Trophoblast cell (in vitro differentiated cells and primary cell): ENCODE measurements around the gene FNDC3A.

Experiments used
- DNase-seq, 2 donors: peaks; one replicate each; pipeline ENCODE4 v3.0.0-alpha.2; 2016
- H2AFZ ChIP-seq: 2 replicates; pipeline ENCODE4 v1.6.1; 2013; ENCODE audit warnings: low read length, moderate library complexity, mild to moderate bottlenecking; ENCODE audit not compliant: insufficient read depth, poor library complexity
- H2AK5ac ChIP-seq: 2 replicates; pipeline ENCODE4 v1.6.1; 2013; ENCODE audit warnings: mild to moderate bottlenecking, low read length
- H2BK120ac ChIP-seq: 2 replicates; pipeline ENCODE4 v1.6.1; 2013; ENCODE audit warnings: low read length, mild to moderate bottlenecking, moderate library complexity; ENCODE audit not compliant: insufficient read depth, poor library complexity
- H2BK12ac ChIP-seq: 2 replicates; pipeline ENCODE4 v1.6.1; 2013; ENCODE audit warnings: mild to moderate bottlenecking, low read length, moderate library complexity
- H2BK5ac ChIP-seq: 2 replicates; pipeline ENCODE4 v1.6.1; 2013; ENCODE audit warnings: low read length, low read depth, moderate library complexity, mild to moderate bottlenecking; ENCODE audit not compliant: poor library complexity
- H3K14ac ChIP-seq: 2 replicates; pipeline ENCODE4 v1.6.1; 2013; ENCODE audit warnings: mild to moderate bottlenecking, low read length
- H3K18ac ChIP-seq: 2 replicates; pipeline ENCODE4 v1.6.1; 2013; ENCODE audit warnings: mild to moderate bottlenecking, low read length
- H3K23ac ChIP-seq: 2 replicates; pipeline ENCODE4 v1.6.1; 2013; ENCODE audit warnings: low read length
- H3K27ac ChIP-seq: 2 replicates; pipeline ENCODE4 v1.5.1; 2013; ENCODE audit warnings: low read depth, mild to moderate bottlenecking, inconsistent platforms, low read length, moderate library complexity
- H3K27me3 ChIP-seq: 2 replicates; pipeline ENCODE4 v1.6.1; 2013; ENCODE audit warnings: inconsistent platforms, mild to moderate bottlenecking, low read length, moderate library complexity; ENCODE audit not compliant: insufficient read depth
- H3K36me3 ChIP-seq, 2 experiments: 1 replicate in 1 of 2; 2 replicates in 1 of 2; pipeline ENCODE4 v1.6.1; 2013; ENCODE audit warnings: low read length in 2 of 2, mild to moderate bottlenecking in 2 of 2, moderate library complexity in 1 of 2; ENCODE audit not compliant: insufficient read depth in 2 of 2, control insufficient read depth in 1 of 2
- H3K4ac ChIP-seq: 2 replicates; pipeline ENCODE4 v1.6.1; 2013; ENCODE audit warnings: low read depth, mild to moderate bottlenecking, low read length, moderate library complexity
- H3K4me1 ChIP-seq, 2 experiments: 1 replicate in 1 of 2; 2 replicates in 1 of 2; pipeline ENCODE4 v1.6.1; 2013; ENCODE audit warnings: low read length in 2 of 2, mild to moderate bottlenecking in 2 of 2, moderate library complexity in 1 of 2; ENCODE audit not compliant: insufficient read depth in 2 of 2, control insufficient read depth in 1 of 2
- H3K4me2 ChIP-seq: 2 replicates; pipeline ENCODE4 v1.6.1; 2013; ENCODE audit warnings: inconsistent platforms, mild to moderate bottlenecking, low read length, moderate library complexity
- H3K4me3 ChIP-seq: 2 replicates; pipeline ENCODE4 v1.5.1; 2013; ENCODE audit warnings: mild to moderate bottlenecking, low read depth, low read length, inconsistent platforms
- H3K79me1 ChIP-seq: one replicate; pipeline ENCODE4 v1.6.1; 2013; ENCODE audit warnings: low read length
- H3K79me2 ChIP-seq: 2 replicates; pipeline ENCODE4 v1.6.1; 2013; ENCODE audit warnings: low read length, mild to moderate bottlenecking; ENCODE audit not compliant: control insufficient read depth, insufficient read depth, poor library complexity
- H3K9ac ChIP-seq: 2 replicates; pipeline ENCODE4 v1.6.1; 2013; ENCODE audit warnings: mild to moderate bottlenecking, low read length
- H3K9me3 ChIP-seq: 2 replicates; pipeline ENCODE4 v1.6.1; 2013; ENCODE audit warnings: low read depth, mild to moderate bottlenecking, control low read depth, inconsistent platforms, low read length; ENCODE audit not compliant: insufficient read depth
- H4K12ac ChIP-seq: 2 replicates; pipeline ENCODE4 v1.6.1; 2013; ENCODE audit warnings: low read depth, mild to moderate bottlenecking, low read length, moderate library complexity
- H4K8ac ChIP-seq: 2 replicates; pipeline ENCODE4 v1.6.1; 2013; ENCODE audit warnings: low read depth, mild to moderate bottlenecking, low read length, moderate library complexity
- H4K91ac ChIP-seq: one replicate; pipeline ENCODE4 v1.6.1; 2013; ENCODE audit warnings: low read depth, mild to moderate bottlenecking, low read length, moderate library complexity
- WGBS: extraction: QIAGEN DNeasy Blood & Tissue Kit; methylation state at CpG from one replicate; pipeline ENCODE4 v1.1.7; 2013; ENCODE audit warnings: missing lambda C conversion rate; ENCODE audit not compliant: insufficient read length, insufficient coverage; ENCODE audit errors: extremely low coverage; 5-methylcytosine and 5-hydroxymethylcytosine counted together

Gene FNDC3A

GRCh38 chr13:49184621-49185020, 208.9 kb downstream of the FNDC3A start:
- no peaks in the 10 kb centered on the region for H3K4me1 ChIP-seq
- no peaks in the 10 kb centered on the region for H3K79me1 ChIP-seq
- no peak overlapping the region for H4K8ac ChIP-seq
- H2BK5ac ChIP-seq, result no peak overlapping the region
- H3K27me3 ChIP-seq, result no peaks in the 10 kb centered on the region
- H3K18ac ChIP-seq, result no peak overlapping the region
- H3K4me2 ChIP-seq, result no peak overlapping the region
- H2AK5ac ChIP-seq, result no peak overlapping the region
- no peak overlapping the region for H2BK12ac ChIP-seq
- no peak for DNase-seq
- WGBS, result no CpG with 5 or more reads among the region's 4 CpGs
- H3K27ac ChIP-seq, result no peak overlapping the region
- H2BK120ac ChIP-seq, result no peak overlapping the region
- no peak overlapping the region for H3K4me3 ChIP-seq
- no peaks in the 10 kb centered on the region for H3K9me3 ChIP-seq
- H3K14ac ChIP-seq, result no peak overlapping the region
- no peak overlapping the region for H4K91ac ChIP-seq
- H3K23ac ChIP-seq, result no peak overlapping the region
- no peak overlapping the region for H3K4ac ChIP-seq
- H4K12ac ChIP-seq, result no peak overlapping the region
- no peak overlapping the region for H2AFZ ChIP-seq
- H3K79me2 ChIP-seq, result no peaks in the 10 kb centered on the region
- no peak overlapping the region for H3K9ac ChIP-seq
- peaks cover 8 to 15% of the 10 kb centered on the region in 2 experiments for H3K36me3 ChIP-seq

GRCh38 chr13:49185264-49185663, 209.6 kb downstream of the FNDC3A start:
- H3K14ac ChIP-seq, result no peak overlapping the region
- H2BK5ac ChIP-seq, result no peak overlapping the region
- no peaks in the 10 kb centered on the region for H3K79me2 ChIP-seq
- peak in 1 of 2 donors; percentile 36 for DNase-seq
- no peak overlapping the region for H3K4me2 ChIP-seq
- no peaks in the 10 kb centered on the region for H3K9me3 ChIP-seq
- no peak overlapping the region for H3K27ac ChIP-seq
- no peak overlapping the region for H3K23ac ChIP-seq
- H2AFZ ChIP-seq, result no peak overlapping the region
- no peak overlapping the region for H4K8ac ChIP-seq
- no peak overlapping the region for H3K4ac ChIP-seq
- no peak overlapping the region for H4K12ac ChIP-seq
- H3K4me1 ChIP-seq, result no peaks in the 10 kb centered on the region
- WGBS, result no CpG with 5 or more reads among the region's 1 CpG
- no peak overlapping the region for H2BK12ac ChIP-seq
- H3K4me3 ChIP-seq, result no peak overlapping the region
- H4K91ac ChIP-seq, result no peak overlapping the region
- no peak overlapping the region for H2BK120ac ChIP-seq
- H3K36me3 ChIP-seq, result peaks cover 9 to 19% of the 10 kb centered on the region in 2 experiments
- H3K27me3 ChIP-seq, result no peaks in the 10 kb centered on the region
- H3K18ac ChIP-seq, result no peak overlapping the region
- H2AK5ac ChIP-seq, result no peak overlapping the region
- H3K79me1 ChIP-seq, result no peaks in the 10 kb centered on the region
- H3K9ac ChIP-seq, result no peak overlapping the region

- Histone ChIP-seq H2AFZ (no peak overlapping the region), H3K27me3 (no peaks in the 10 kb centered on the region), H3K4me3 (no peak overlapping the region), H4K91ac (no peak overlapping the region), H2BK120ac (no peak overlapping the region), H3K9ac (no peak overlapping the region), H2BK5ac (no peak overlapping the region), H4K12ac (no peak overlapping the region), H3K4me2 (no peak overlapping the region), H3K27ac (no peak overlapping the region), H3K9me3 (no peaks in the 10 kb centered on the region), H3K79me2 (no peaks in the 10 kb centered on the region), H3K4me1 (no peaks in the 10 kb centered on the region), H2AK5ac (no peak overlapping the region), H4K8ac (no peak overlapping the region), H3K14ac (no peak overlapping the region), H3K79me1 (no peaks in the 10 kb centered on the region), H3K36me3 (peaks cover 23 to 24% of the 10 kb centered on the region in 2 experiments), H3K18ac (no peak overlapping the region), H3K23ac (no peak overlapping the region), H2BK12ac (no peak overlapping the region), H3K4ac (no peak overlapping the region)
- no CpG with 5 or more reads among the region's 2 CpGs for WGBS
- DNase-seq, result no peak
Measured at GRCh38 chr13:49190901-49191300, 215.2 kb downstream of the FNDC3A start.

GRCh38 chr13:49206641-49207040, 230.9 kb downstream of the FNDC3A start:
- Histone ChIP-seq H4K8ac (no peak overlapping the region), H2BK12ac (no peak overlapping the region), H3K4me1 (no peaks in the 10 kb centered on the region), H4K91ac (no peak overlapping the region), H3K18ac (no peak overlapping the region), H3K9me3 (no peaks in the 10 kb centered on the region), H2BK5ac (no peak overlapping the region), H2AK5ac (no peak overlapping the region), H3K9ac (no peak overlapping the region), H4K12ac (no peak overlapping the region), H2BK120ac (no peak overlapping the region), H3K4ac (no peak overlapping the region), H3K4me3 (no peak overlapping the region), H2AFZ (no peak overlapping the region), H3K36me3 (peaks cover 9 to 21% of the 10 kb centered on the region in 2 experiments), H3K14ac (no peak overlapping the region), H3K79me2 (no peaks in the 10 kb centered on the region), H3K27ac (no peak overlapping the region), H3K27me3 (no peaks in the 10 kb centered on the region), H3K4me2 (no peak overlapping the region), H3K79me1 (no peaks in the 10 kb centered on the region), H3K23ac (no peak overlapping the region)
- WGBS, result no CpG with 5 or more reads among the region's 3 CpGs
- peak; percentile 86 to 97 for DNase-seq
